Endothelial cell of umbilical vein (primary cell): ENCODE results near the gene GPR27. TPM values are rescaled to one million over a fixed set of nuclear protein-coding genes. Genes with fewer than 3 reads are reported as not detected.

ENCODE experiments used
- BruUV-seq: library from RNA; stranded (reverse); fragments of 400-500 nt; replicated peaks from 2 replicates; lab custom pipeline; 2021; lab: Mats Ljungman, UMichigan
- CTCF ChIA-PET: fragments of 300-600, 350-600 bp; sonication (Branson Sonifier 250); formaldehyde crosslinking; loops from one replicate; lab custom pipeline; 2021; ENCODE audit warnings: antibody characterized with exemption, inconsistent platforms; lab: Charles Lee
- POLR2A ChIA-PET: fragments of 300-600, 350-600 bp; sonication (Branson Sonifier 250); formaldehyde crosslinking; loops from one replicate; lab custom pipeline; 2021; ENCODE audit warnings: antibody characterized with exemption, inconsistent platforms; lab: Charles Lee
- DNase-seq: peaks from one replicate; pipeline ENCODE4 v3.0.0-alpha.2; 2011; ENCODE audit warnings: low read depth, low spot score
- FAIRE-seq: peaks from 2 replicates; lab custom pipeline; 2011; peaks lifted over from hg19 to GRCh38; lab: Jason Lieb, UNC
- H2AFZ ChIP-seq: 2 replicates; pipeline ENCODE4 v1.6.0; 2012; ENCODE audit warnings: low read depth, low read length, control low read depth, inconsistent platforms
- H3K27ac ChIP-seq: 2 replicates; pipeline ENCODE4 v1.5.1; 2011; ENCODE audit warnings: low read depth, mild to moderate bottlenecking, control low read depth, low read length, moderate library complexity; ENCODE audit not compliant: insufficient read depth
- H3K27me3 ChIP-seq, 2 experiments: 2 replicates each; pipeline versions ENCODE4 v1.6.0 to v1.6.1; 2011; ENCODE audit warnings: low read length in 2 of 2, mixed read lengths in 1 of 2; ENCODE audit not compliant: control insufficient read depth in 2 of 2, insufficient read depth in 2 of 2
- H3K36me3 ChIP-seq, 2 experiments: 2 replicates in 1 of 2; 3 replicates in 1 of 2; pipeline ENCODE4 v1.5.1; 2011; ENCODE audit warnings: low read length in 2 of 2, mild to moderate bottlenecking in 1 of 2, moderate library complexity in 1 of 2; ENCODE audit not compliant: control insufficient read depth in 2 of 2, insufficient read depth in 2 of 2; ENCODE audit errors: extremely low read depth in 1 of 2
- H3K4me1 ChIP-seq: 3 replicates; pipeline ENCODE4 v1.5.1; 2011; ENCODE audit warnings: mild to moderate bottlenecking, low read length; ENCODE audit not compliant: control insufficient read depth, insufficient read depth; ENCODE audit errors: extremely low read depth
- H3K4me2 ChIP-seq: 2 replicates; pipeline ENCODE4 v1.6.1; 2011; ENCODE audit warnings: low read length, control low read depth, mixed read lengths; ENCODE audit not compliant: insufficient read depth
- H3K4me3 ChIP-seq, 3 experiments: fragments of 200-600 bp in 1 of 3; sonication (generic), shearing (Covaris generic) in 1 of 3; replicated peaks in 1 of 3; 2 replicates each; pipeline ENCODE4 v1.5.1; 2011 to 2016; ENCODE audit warnings: control low read depth in 3 of 3, low read length in 3 of 3, mild to moderate bottlenecking in 2 of 3, inconsistent platforms in 1 of 3, low read depth in 1 of 3, moderate library complexity in 1 of 3; ENCODE audit not compliant: insufficient read depth in 1 of 3
- H3K79me2 ChIP-seq: 2 replicates; pipeline ENCODE4 v1.6.0; 2012; ENCODE audit warnings: low read length, inconsistent platforms; ENCODE audit not compliant: control insufficient read depth, insufficient read depth
- H3K9ac ChIP-seq: replicated peaks from 2 replicates; pipeline ENCODE3; 2011; ENCODE audit warnings: low read length, control low read depth; ENCODE audit not compliant: insufficient read depth; ENCODE audit errors: extremely low read depth
- H3K9me1 ChIP-seq: replicated peaks from 3 replicates; pipeline ENCODE4 v1.6.0; 2011; ENCODE audit warnings: mild to moderate bottlenecking, low read length; ENCODE audit not compliant: control insufficient read depth, insufficient read depth; ENCODE audit errors: extremely low read depth
- H3K9me3 ChIP-seq: replicated peaks from 2 replicates; pipeline ENCODE4 v1.5.1; 2012; ENCODE audit warnings: low read length, inconsistent platforms; ENCODE audit not compliant: control insufficient read depth, insufficient read depth
- H4K20me1 ChIP-seq: replicated peaks from 2 replicates; pipeline ENCODE3; 2011; ENCODE audit warnings: mild to moderate bottlenecking, low read length; ENCODE audit not compliant: control insufficient read depth, insufficient read depth; ENCODE audit errors: extremely low read depth
- CTCF ChIP-seq, 2 donors: IDR thresholded peaks; 1 replicate in 1 of 2; 2 replicates in 1 of 2; pipeline ENCODE4 v1.5.1; 2011; ENCODE audit warnings: low read length in 2 of 2, mild to moderate bottlenecking in 2 of 2, moderate library complexity in 2 of 2, control low read depth in 1 of 2, inconsistent platforms in 1 of 2, low read depth in 1 of 2; ENCODE audit not compliant: insufficient read depth in 1 of 2; ENCODE audit errors: extremely low read depth in 1 of 2
- EZH2 ChIP-seq: IDR thresholded peaks from 2 replicates; pipeline ENCODE4 v1.6.1; 2012; ENCODE audit warnings: borderline replicate concordance, low read depth, mild to moderate bottlenecking, moderate library complexity, low read length, inconsistent platforms; ENCODE audit not compliant: severe bottlenecking
- FOS ChIP-seq: IDR thresholded peaks from 2 replicates; pipeline ENCODE4 v1.6.1; 2011; ENCODE audit warnings: mild to moderate bottlenecking, low read length, moderate library complexity, borderline replicate concordance; ENCODE audit not compliant: insufficient read depth
- GATA2 ChIP-seq: IDR thresholded peaks from 2 replicates; pipeline ENCODE4 v1.7.0; 2011; ENCODE audit warnings: low read depth, mild to moderate bottlenecking, moderate library complexity, mixed read lengths, low read length; ENCODE audit not compliant: insufficient read length, insufficient read depth
- JUN ChIP-seq: IDR thresholded peaks from 2 replicates; pipeline ENCODE4 v1.6.1; 2011; ENCODE audit warnings: borderline replicate concordance, low read depth; ENCODE audit not compliant: insufficient read length, insufficient read depth
- MAX ChIP-seq: IDR thresholded peaks from 2 replicates; pipeline ENCODE4 v1.6.1; 2011; ENCODE audit not compliant: insufficient read depth, insufficient read length
- MYC ChIP-seq: IDR thresholded peaks from one replicate; pipeline ENCODE4 v1.6.1; 2011; ENCODE audit warnings: mild to moderate bottlenecking, low read depth, low read length
- POLR2A ChIP-seq: IDR thresholded peaks from 2 replicates; pipeline ENCODE4 v1.6.1; 2012; ENCODE audit warnings: low read depth, mild to moderate bottlenecking, control low read depth, low read length
- POLR2AphosphoS5 ChIP-seq: IDR thresholded peaks from 2 replicates; pipeline ENCODE4 v1.6.1; 2012; ENCODE audit warnings: low read depth, mild to moderate bottlenecking, control low read depth, low read length, moderate library complexity; ENCODE audit not compliant: insufficient read depth
- dilution Hi-C: fragments of 300-500 bp; cut with MboI; formaldehyde crosslinking; loops from one replicate; pipeline ENCODE4 v1.15.0; 2019; ENCODE audit warnings: low sequenced_read_pairs; ENCODE audit not compliant: extremely low pct_ligation_motif_present
- intact Hi-C: fragments of 100-400 bp; cut with micrococcal nuclease; formaldehyde crosslinking; loops from one replicate; pipeline ENCODE4 v1.10.0; 2022
- polyA plus RNA-seq, 4 experiments: library from polyadenylated mRNA; depleted of rRNA in 3 of 4; stranded (reverse) in 3 of 4; unstranded in 1 of 4; fragments of >200 nt; gene quantifications; 2 replicates each; pipeline versions ENCODE4 v1.2.1 to v1.2.3, GENCODE V29; 2011 to 2012; ENCODE audit warnings: missing spikeins in 1 of 4
- total RNA-seq: library from RNA; stranded (reverse); gene quantifications from 2 replicates; pipeline ENCODE4 v1.2.3, GENCODE V29; 2021

Gene GPR27
- total and polyA plus RNA-seq, 2 donors (not counting 3 experiments of a cell fraction or from before 2014, with no cell fraction given) = 0.03 TPM; not detected in 1

- no peak for FAIRE-seq
These were observed 46.4 kb downstream of the GPR27 start for GRCh38 chr3:71800023-71800422.

More at GRCh38 chr3:71800023-71800422, 46.4 kb downstream of the GPR27 start:
- no peak overlapping the region for H2AFZ ChIP-seq
- H3K9me1 ChIP-seq = no peaks in the 10 kb centered on the region
- H3K27ac ChIP-seq = no peak overlapping the region
- ChIA-PET CTCF (no interaction called here), POLR2A (no interaction called here)
- H3K4me3 ChIP-seq = no peak overlapping the region
- no peaks in the 10 kb centered on the region for H4K20me1 ChIP-seq
- H3K36me3 ChIP-seq = no peaks in the 10 kb centered on the region
- H3K9ac ChIP-seq = no peak overlapping the region
- H3K4me1 ChIP-seq = no peaks in the 10 kb centered on the region
- dilution Hi-C loops = no loop called here
- H3K27me3 ChIP-seq = peaks cover 0 to 4% of the 10 kb centered on the region in 2 experiments
- BruUV-seq = no TSS peak
- no peaks in the 10 kb centered on the region for H3K79me2 ChIP-seq
- no peaks in the 10 kb centered on the region for H3K9me3 ChIP-seq
- DNase-seq = no peak
- intact Hi-C loops = no loop called here
- TF ChIP-seq POLR2A = no peak
- no peak for TF ChIP-seq MAX
- no peak for TF ChIP-seq JUN
- no peak for TF ChIP-seq POLR2AphosphoS5
- TF ChIP-seq CTCF (IDR thresholded peaks at IDR 0.05; ENCODE audit: extremely low read depth in 1 of 2, insufficient read depth in 1 of 2, low read depth in 1 of 2, low read length in 2 of 2) = no peak
- TF ChIP-seq MYC = no peak
- TF ChIP-seq EZH2 = no peak
- no peak for TF ChIP-seq FOS
- TF ChIP-seq GATA2 = no peak
- H3K4me2 ChIP-seq = no peak overlapping the region
